K562 (cell line): ENCODE measurements around the gene CPN2. TPM values are rescaled to one million over a fixed set of nuclear protein-coding genes. Genes with fewer than 3 reads are reported as not detected.

Experiments used
- E2F8 ChIP-seq: fragments of 450-650 bp; IDR thresholded peaks from 2 replicates; pipeline ENCODE4 v1.7.1; 2018; ENCODE audit warnings: mild to moderate bottlenecking, low read depth; ENCODE audit not compliant: partially characterized antibody
- ETV6 ChIP-seq, 3 experiments: fragments of 150-350 bp in 1 of 3; sonication (generic) in 1 of 3; formaldehyde crosslinking in 1 of 3; IDR thresholded peaks; 2 replicates each; pipeline versions ENCODE4 v1.6.1 to v1.8.0; 2014 to 2022; ENCODE audit warnings: borderline replicate concordance in 2 of 3, low read depth in 2 of 3, antibody characterized with exemption in 1 of 3, low read length in 1 of 3, mild to moderate bottlenecking in 1 of 3, missing genetic modification reagents in 1 of 3
- FOSL1 ChIP-seq: fragments of 200-800 bp; sonication (Bioruptor generic); conservative IDR thresholded peaks from 2 replicates; pipeline ENCODE4 v1.6.1; 2016; ENCODE audit warnings: missing genetic modification characterization, missing compliant biosample characterization
- FOXO4 ChIP-seq: fragments of 450-650 bp; formaldehyde crosslinking; IDR thresholded peaks from 2 replicates; pipeline ENCODE4 v1.4.0; 2020; ENCODE audit warnings: mild to moderate bottlenecking, moderate library complexity
- KDM4B ChIP-seq, 2 experiments: fragments of 450-650 bp in 1 of 2; sonication (generic) in 1 of 2; IDR thresholded peaks; 2 replicates each; pipeline ENCODE4 v1.6.1; 2016 to 2017; ENCODE audit warnings: borderline replicate concordance in 2 of 2, antibody characterized with exemption in 1 of 2, low read depth in 1 of 2, mild to moderate bottlenecking in 1 of 2
- MBD1 ChIP-seq: fragments of 250-450 bp; sonication (Bioruptor Pico); IDR thresholded peaks from 2 replicates; pipeline ENCODE4 v1.8.0; 2022; ENCODE audit warnings: inconsistent platforms
- MTA2 ChIP-seq: fragments of 450-650 bp; IDR thresholded peaks from 2 replicates; pipeline ENCODE4 v1.6.1; 2016; ENCODE audit warnings: low read depth
- NONO ChIP-seq, 2 experiments: fragments of 200-400 bp in 1 of 2; fragments of 450-650 bp in 1 of 2; formaldehyde crosslinking in 1 of 2; IDR thresholded peaks; 2 replicates each; pipeline ENCODE4 v1.6.1; 2017; ENCODE audit warnings: low read depth in 2 of 2, mild to moderate bottlenecking in 2 of 2, moderate library complexity in 2 of 2, low read length in 1 of 2
- TRIM25 ChIP-seq: fragments of 450-650 bp; IDR thresholded peaks from 2 replicates; pipeline ENCODE4 v1.7.0; 2016; ENCODE audit warnings: borderline replicate concordance
- USF2 ChIP-seq: sonication (generic); formaldehyde crosslinking; IDR thresholded peaks from 2 replicates; pipeline ENCODE4 v1.5.0; 2020; ENCODE audit warnings: missing genetic modification reagents
- ZNF3 ChIP-seq: fragments of 250-450 bp; sonication (Bioruptor Pico); IDR thresholded peaks from 2 replicates; pipeline ENCODE4 v1.5.0; 2021; ENCODE audit warnings: mild to moderate bottlenecking, moderate library complexity
- ZNF311 ChIP-seq: fragments of 250-450 bp; sonication (Bioruptor Pico); IDR thresholded peaks from 2 replicates; pipeline ENCODE4 v1.4.0; 2020; ENCODE audit warnings: mild to moderate bottlenecking, moderate library complexity
- ZNF512 ChIP-seq: IDR thresholded peaks from 2 replicates; pipeline ENCODE4 v1.6.1; 2016; ENCODE audit warnings: missing genetic modification characterization, missing compliant biosample characterization
- ZNF77 ChIP-seq: fragments of 250-450 bp; sonication (Bioruptor Pico); IDR thresholded peaks from 2 replicates; pipeline ENCODE4 v1.5.0; 2020
- polyA plus RNA-seq, 8 experiments: library from polyadenylated mRNA; depleted of rRNA in 4 of 8; stranded (reverse) in 5 of 8; unstranded in 3 of 8; fragments of >200 nt; fragmentation: Nextera tagmentation in 2 of 8; fragmentation: Illumina TruSeq in 1 of 8; extraction: Ambion mirVana in 2 of 8; extraction: Trizol in 1 of 8; gene quantifications; 2 replicates each; pipeline versions ENCODE4 v1.2.1 to v1.2.3, GENCODE V29; 2011 to 2014; ENCODE audit warnings: inconsistent platforms in 1 of 8, missing spikeins in 1 of 8
- total RNA-seq, 7 experiments: library from RNA; depleted of rRNA in 6 of 7; stranded (reverse); fragments of >200 nt in 6 of 7; fragmentation: Illumina TruSeq in 2 of 7; extraction: Trizol in 2 of 7; gene quantifications; 2 replicates each; pipeline versions ENCODE4 v1.2.1 to v1.2.3, GENCODE V29; 2011 to 2021; ENCODE audit warnings: low replicate concordance in 1 of 7

CPN2 gene
- total and polyA plus RNA-seq, 9 of the 15 experiments (the other 6 are each of a cell fraction or from before 2014, with no cell fraction given) = not detected

GRCh38 chr3:194333212-194333980 is 17.7 kb downstream of the CPN2 start (continued):
- TF ChIP-seq ETV6 (IDR thresholded peaks at IDR 0.05; ENCODE audit: borderline replicate concordance in 1 of 2, low read depth in 2 of 2, low read length in 1 of 2) (no peak), ETV6 (CRISPR knock-in tag; IDR thresholded peaks at IDR 0.05; ENCODE audit: borderline replicate concordance) (no peak), USF2 (CRISPR knock-in tag) (peak; percentile 21; the same call in 1 of the 2 replicates), NONO (IDR thresholded peaks at IDR 0.05; ENCODE audit: low read depth in 2 of 2, low read length in 1 of 2) (0 out of 4 replicates have a peak, but pooled peaks of 1 of the 2 experiments have one; percentile 9), KDM4B (IDR thresholded peaks at IDR 0.05; ENCODE audit: borderline replicate concordance in 2 of 2, low read depth in 1 of 2) (no peak), TRIM25 (no peak), ZNF3 (CRISPR knock-in tag) (no peak), FOSL1 (tag) (no peak), ZNF311 (CRISPR knock-in tag) (no peak), E2F8 (no peak), ZNF512 (tag) (no peak), ZNF77 (no peak), MTA2 (no peak), FOXO4 (no peak), MBD1 (no peak)
